ENCODE results near the gene B3GALNT1. TPM values are rescaled to one million over a fixed set of nuclear protein-coding genes. Genes with fewer than 3 reads are reported as not detected.
A peak's percentile ranks its signal among the peaks of the same experiment; 100 is the strongest.

Gene B3GALNT1
- 1 to 10 TPM; 3.0 to 8.0 (median 6.4) TPM for total RNA-seq

GRCh38 chr3:161104561-161105551, at the start of gene B3GALNT1:
Gene B3GALNT1 (minus strand): TSS chr3:161105349. CDS start chr3:161086754, 18,595 bp downstream.
- DNase-seq: no peak
- H3K9me3 ChIP-seq: no peaks in the 10 kb centered on the region
- WGBS, 2 donors: 2 to 4% methylated on average over 29 to 37 of the region's 97 CpGs
- H3K36me3 ChIP-seq: peaks cover 0 to 32% (median 0%) of the 10 kb centered on the region in 3 donors
- intact Hi-C loops (cut with DNase I): no loop called here
- H3K27me3 ChIP-seq: no peaks in the 10 kb centered on the region
- H3K27ac ChIP-seq: peak within 1 kb of the TSS; percentile 61 to 82 (median 70)
- peaks cover 0 to 31% (median 8%) of the 10 kb centered on the region in 3 donors for H3K4me1 ChIP-seq
- H3K4me3 ChIP-seq: peak within 1 kb of the TSS; percentile 54 to 93 (median 62)
- no peak for TF ChIP-seq CTCF (IDR thresholded peaks at IDR 0.05)
- no peak for TF ChIP-seq POLR2A (IDR thresholded peaks at IDR 0.05)

GRCh38 chr3:161153480-161153879, 48.3 kb upstream of the B3GALNT1 start:
- no peaks in the 10 kb centered on the region for H3K27me3 ChIP-seq
- no peak overlapping the region for H3K27ac ChIP-seq
- peaks cover 0 to 5% (median 0%) of the 10 kb centered on the region in 3 donors for H3K4me1 ChIP-seq
- TF ChIP-seq POLR2A (IDR thresholded peaks at IDR 0.05): no peak
- intact Hi-C loops (cut with DNase I): no loop called here
- DNase-seq: no peak
- H3K4me3 ChIP-seq: no peak overlapping the region
- no peaks in the 10 kb centered on the region for H3K9me3 ChIP-seq
- H3K36me3 ChIP-seq: no peaks in the 10 kb centered on the region
- WGBS, 2 donors: 61 to 66% methylated on average over 3 of the region's 3 CpGs

- Histone ChIP-seq H3K4me1 (peaks cover 0 to 5% (median 0%) of the 10 kb centered on the region in 3 donors), H3K36me3 (no peaks in the 10 kb centered on the region), H3K27ac (no peak overlapping the region), H3K4me3 (no peak overlapping the region), H3K9me3 (no peaks in the 10 kb centered on the region), H3K27me3 (no peaks in the 10 kb centered on the region)
- intact Hi-C loops (cut with DNase I): no loop called here
- DNase-seq: no peak
- no peak for TF ChIP-seq CTCF (IDR thresholded peaks at IDR 0.05)
- TF ChIP-seq POLR2A (IDR thresholded peaks at IDR 0.05): no peak
Measured at GRCh38 chr3:161150001-161150525, 44.9 kb upstream of the B3GALNT1 start.

- H3K36me3 ChIP-seq: no peaks in the 10 kb centered on the region
- no peaks in the 10 kb centered on the region for H3K9me3 ChIP-seq
- DNase-seq: no peak
- intact Hi-C loops (cut with DNase I): no loop called here
- no peak overlapping the region for H3K4me3 ChIP-seq
- no peaks in the 10 kb centered on the region for H3K27me3 ChIP-seq
- no peak for TF ChIP-seq POLR2A (IDR thresholded peaks at IDR 0.05)
- TF ChIP-seq CTCF (IDR thresholded peaks at IDR 0.05): no peak
- H3K27ac ChIP-seq: no peak overlapping the region
- H3K4me1 ChIP-seq: peaks cover 0 to 5% (median 0%) of the 10 kb centered on the region in 3 donors
- WGBS, 2 donors: 20 to 22% methylated on average over 1 of the region's 1 CpG
Measured at GRCh38 chr3:161149529-161149928, 44.4 kb upstream of the B3GALNT1 start.

GRCh38 chr3:161148832-161149475, 43.8 kb upstream of the B3GALNT1 start:
- 74% methylated on average over 4 of the region's 4 CpGs for WGBS, 2 donors
- H3K4me3 ChIP-seq: no peak overlapping the region
- DNase-seq: no peak
- H3K27ac ChIP-seq: no peak overlapping the region
- H3K27me3 ChIP-seq: no peaks in the 10 kb centered on the region
- H3K4me1 ChIP-seq: peaks cover 0 to 5% (median 0%) of the 10 kb centered on the region in 3 donors
- no peak for TF ChIP-seq POLR2A (IDR thresholded peaks at IDR 0.05)
- TF ChIP-seq CTCF (IDR thresholded peaks at IDR 0.05): no peak
- intact Hi-C loops (cut with DNase I): no loop called here
- H3K36me3 ChIP-seq: no peaks in the 10 kb centered on the region
- no peaks in the 10 kb centered on the region for H3K9me3 ChIP-seq
